ENCODE results near the gene ZCCHC24.

ZCCHC24 gene

DNA sequence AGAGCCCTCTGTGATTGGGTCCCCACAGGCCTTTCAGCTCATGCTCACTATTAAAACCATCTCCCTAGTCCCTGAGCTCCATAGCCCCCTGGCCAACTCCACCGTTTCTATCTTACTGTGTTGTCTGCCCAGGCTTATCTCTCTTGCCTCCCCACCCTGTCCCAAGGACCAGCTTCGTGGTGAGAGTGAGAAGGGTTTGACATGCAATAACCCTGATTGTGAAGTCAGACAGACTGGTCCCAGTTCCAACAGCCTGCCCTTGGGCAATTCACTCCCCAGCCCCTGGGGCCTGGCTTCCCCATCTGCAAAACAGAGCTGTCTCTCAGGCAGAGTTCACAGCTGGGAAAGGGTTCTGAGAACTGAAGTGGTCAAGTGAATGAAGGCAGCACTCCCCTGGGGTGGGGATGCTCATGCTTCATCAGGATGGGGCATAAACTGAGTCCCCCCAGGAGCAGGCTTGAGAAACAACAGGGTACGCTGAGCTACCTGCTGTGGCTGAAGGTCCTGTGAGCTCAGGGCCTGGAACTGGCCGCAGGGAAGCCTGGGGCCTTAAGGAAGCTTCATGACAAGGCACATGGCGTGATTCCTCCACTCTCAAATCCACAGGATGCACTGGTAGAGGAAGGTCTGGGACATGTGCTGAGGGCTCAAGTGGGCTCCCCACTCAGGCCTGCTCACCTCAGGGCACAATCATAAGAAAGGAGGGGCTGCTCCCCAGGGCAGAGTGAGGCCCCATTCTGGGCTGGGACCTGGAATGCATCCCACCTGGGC lies 100.0 kb downstream of the ZCCHC24 start:
- H3K27me3 ChIP-seq: no peaks in the 10 kb centered on the region
- no peak overlapping the region for H3K27ac ChIP-seq
- DNase-seq: peak in 1 of 2 donors; percentile 60
- no peak overlapping the region for H3K4me3 ChIP-seq
- H3K4me1 ChIP-seq: peaks cover 0 to 25% (median 17%) of the 10 kb centered on the region in 4 donors
- intact Hi-C loops (cut with DNase I; ENCODE audit: low total_unique reads): no loop called here
- H3K9me3 ChIP-seq: no peaks in the 10 kb centered on the region
- peaks cover 0 to 13% (median 11%) of the 10 kb centered on the region in 3 donors for H3K36me3 ChIP-seq
- TF ChIP-seq, protein P1, sequence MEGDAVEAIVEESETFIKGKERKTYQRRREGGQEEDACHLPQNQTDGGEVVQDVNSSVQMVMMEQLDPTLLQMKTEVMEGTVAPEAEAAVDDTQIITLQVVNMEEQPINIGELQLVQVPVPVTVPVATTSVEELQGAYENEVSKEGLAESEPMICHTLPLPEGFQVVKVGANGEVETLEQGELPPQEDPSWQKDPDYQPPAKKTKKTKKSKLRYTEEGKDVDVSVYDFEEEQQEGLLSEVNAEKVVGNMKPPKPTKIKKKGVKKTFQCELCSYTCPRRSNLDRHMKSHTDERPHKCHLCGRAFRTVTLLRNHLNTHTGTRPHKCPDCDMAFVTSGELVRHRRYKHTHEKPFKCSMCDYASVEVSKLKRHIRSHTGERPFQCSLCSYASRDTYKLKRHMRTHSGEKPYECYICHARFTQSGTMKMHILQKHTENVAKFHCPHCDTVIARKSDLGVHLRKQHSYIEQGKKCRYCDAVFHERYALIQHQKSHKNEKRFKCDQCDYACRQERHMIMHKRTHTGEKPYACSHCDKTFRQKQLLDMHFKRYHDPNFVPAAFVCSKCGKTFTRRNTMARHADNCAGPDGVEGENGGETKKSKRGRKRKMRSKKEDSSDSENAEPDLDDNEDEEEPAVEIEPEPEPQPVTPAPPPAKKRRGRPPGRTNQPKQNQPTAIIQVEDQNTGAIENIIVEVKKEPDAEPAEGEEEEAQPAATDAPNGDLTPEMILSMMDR (IDR thresholded peaks at IDR 0.05): no peak

DNA sequence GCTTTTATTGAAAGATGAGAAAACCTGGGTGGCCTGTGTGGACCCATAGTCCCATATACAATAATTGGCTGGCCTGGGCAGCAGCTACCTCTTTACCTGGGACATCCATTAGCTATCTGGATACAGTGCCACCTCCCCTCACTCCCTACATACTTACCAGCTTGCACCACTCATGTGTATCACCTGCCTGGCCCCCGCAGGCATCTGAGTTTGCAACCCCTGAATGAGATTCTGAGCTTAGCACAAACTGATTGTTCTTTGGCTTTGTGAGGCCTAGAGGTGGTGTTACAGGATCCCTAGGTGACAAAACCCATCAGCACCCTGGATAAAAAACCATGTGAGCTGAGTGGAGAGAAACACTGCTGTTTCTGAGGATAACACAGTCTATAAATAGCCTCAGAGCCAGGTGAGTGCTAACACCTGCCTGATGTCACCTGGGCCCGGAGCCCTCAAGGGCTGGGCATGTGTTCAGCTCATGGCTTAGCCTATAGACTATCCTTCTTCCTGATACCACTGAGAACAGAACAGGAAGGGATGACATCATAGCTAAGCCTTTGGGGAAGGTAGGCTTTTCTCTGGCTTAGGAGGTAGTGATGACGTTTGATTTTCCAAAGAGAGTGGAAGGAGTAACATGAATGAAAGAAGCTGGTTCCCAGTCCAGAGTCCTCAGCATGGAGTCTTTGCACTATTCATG lies 100.8 kb downstream of the ZCCHC24 start:
- H3K36me3 ChIP-seq: peaks cover 0 to 5% (median 4%) of the 10 kb centered on the region in 3 donors
- H3K9me3 ChIP-seq: no peaks in the 10 kb centered on the region
- no peak overlapping the region for H3K27ac ChIP-seq
- intact Hi-C loops (cut with DNase I; ENCODE audit: low total_unique reads): no loop called here
- no peaks in the 10 kb centered on the region for H3K27me3 ChIP-seq
- TF ChIP-seq, protein P1 (IDR thresholded peaks at IDR 0.05): no peak
- H3K4me1 ChIP-seq: peaks cover 0 to 25% (median 17%) of the 10 kb centered on the region in 4 donors
- H3K4me3 ChIP-seq: no peak overlapping the region
- no peak for DNase-seq

DNA sequence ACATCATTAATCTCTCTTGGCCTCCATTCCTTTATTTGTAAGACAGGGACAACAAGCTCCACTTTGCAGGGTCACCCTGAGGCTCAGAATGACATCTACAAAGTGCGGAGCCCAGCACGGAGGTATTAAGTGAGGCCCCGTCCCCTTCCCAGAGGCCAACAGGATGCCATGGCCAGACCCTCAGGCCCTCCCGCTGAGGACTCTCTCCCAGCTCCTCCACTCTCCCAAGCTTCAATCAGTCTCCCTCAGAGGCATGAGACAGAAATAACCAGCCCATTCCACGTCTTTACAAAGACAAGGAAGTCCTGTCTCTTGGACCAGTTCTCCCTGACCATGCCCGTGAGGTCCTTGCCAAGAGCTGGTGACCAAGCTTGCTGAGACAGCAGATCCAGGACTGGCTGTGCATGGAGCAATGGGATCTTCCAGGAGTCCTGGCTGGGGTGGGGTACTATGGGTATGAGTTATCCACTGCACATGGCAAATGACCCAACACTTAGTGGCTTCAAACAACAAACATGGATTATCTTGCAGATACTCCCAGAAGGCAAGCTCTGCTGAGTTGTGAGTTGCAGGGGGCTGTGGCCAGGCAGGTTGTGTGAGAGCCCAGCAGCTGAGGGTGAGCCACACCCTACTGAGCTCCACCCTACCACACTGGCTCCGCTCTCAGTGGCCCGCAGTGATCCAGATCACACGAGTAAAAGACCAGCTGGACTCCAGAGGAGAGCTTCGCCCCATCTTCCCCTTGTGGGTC lies 102.4 kb downstream of the ZCCHC24 start:
- DNase-seq: peak in 1 of 2 donors; percentile 59
- intact Hi-C loops (cut with DNase I; ENCODE audit: low total_unique reads): no loop called here
- peaks cover 0 to 13% (median 8%) of the 10 kb centered on the region in 4 donors for H3K4me1 ChIP-seq
- H3K27me3 ChIP-seq: no peaks in the 10 kb centered on the region
- TF ChIP-seq, protein P1 (IDR thresholded peaks at IDR 0.05): no peak
- H3K27ac ChIP-seq: no peak overlapping the region
- H3K9me3 ChIP-seq: no peaks in the 10 kb centered on the region
- H3K4me3 ChIP-seq: no peak overlapping the region
- no peaks in the 10 kb centered on the region for H3K36me3 ChIP-seq

DNA sequence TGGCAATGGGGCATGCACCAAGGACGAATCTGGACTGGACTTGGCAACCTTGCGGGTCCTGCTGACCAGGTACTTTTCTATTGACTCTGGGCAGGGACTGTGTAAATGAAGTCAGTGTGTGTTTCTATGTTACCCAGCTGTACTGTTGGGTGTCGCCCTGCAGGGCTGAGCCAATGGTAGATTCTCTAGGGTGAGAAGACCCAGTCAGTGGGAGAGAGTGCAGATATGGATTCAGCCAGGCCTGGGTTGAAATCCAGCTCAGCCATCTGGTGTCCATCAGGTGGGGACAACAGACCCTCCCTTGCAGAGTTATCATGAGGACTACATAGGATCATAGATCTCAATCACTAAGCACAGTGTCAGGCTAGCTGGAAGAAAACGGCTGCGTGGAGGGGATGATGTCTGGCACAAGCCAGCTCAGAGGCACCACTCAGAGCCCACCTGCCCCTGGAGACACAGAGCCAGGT lies 103.1 kb downstream of the ZCCHC24 start:
- TF ChIP-seq, protein P1 (IDR thresholded peaks at IDR 0.05): no peak
- Histone ChIP-seq H3K36me3 (no peaks in the 10 kb centered on the region), H3K27ac (no peak overlapping the region), H3K27me3 (no peaks in the 10 kb centered on the region), H3K9me3 (no peaks in the 10 kb centered on the region), H3K4me1 (peaks cover 0 to 7% (median 3%) of the 10 kb centered on the region in 4 donors), H3K4me3 (no peak overlapping the region)
- intact Hi-C loops (cut with DNase I; ENCODE audit: low total_unique reads): no loop called here
- DNase-seq: no peak

DNA sequence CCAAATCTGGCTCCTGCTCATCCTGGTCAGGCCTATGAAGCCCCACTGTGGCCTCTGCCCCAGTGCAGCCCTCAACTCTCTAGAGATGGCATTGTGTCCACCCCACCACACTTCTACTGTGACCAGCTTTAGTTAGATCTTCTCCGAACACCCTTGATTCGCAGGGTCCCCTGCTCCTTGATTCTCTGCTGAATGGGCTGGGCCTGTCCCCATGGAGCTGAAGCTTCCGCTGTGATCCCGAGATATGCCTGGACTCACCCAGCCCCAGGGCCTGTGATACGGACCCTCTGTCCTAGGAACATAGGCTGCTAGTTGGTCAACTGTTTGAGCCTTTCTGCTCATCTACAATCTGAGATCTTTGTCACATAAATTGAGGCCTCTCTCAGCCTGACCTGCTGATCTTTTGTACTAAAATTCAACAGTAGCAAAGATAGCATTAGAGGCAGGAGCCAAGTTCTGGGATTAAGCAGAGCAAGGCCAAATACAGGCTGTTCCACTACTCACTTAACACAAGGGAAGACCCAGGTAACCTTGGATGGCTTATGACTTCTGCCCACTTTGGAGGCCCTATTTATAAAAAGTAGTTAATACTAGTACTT lies 104.7 kb downstream of the ZCCHC24 start:
- no peaks in the 10 kb centered on the region for H3K27me3 ChIP-seq
- peaks cover 0 to 4% (median 3%) of the 10 kb centered on the region in 4 donors for H3K4me1 ChIP-seq
- no peak for DNase-seq
- no peaks in the 10 kb centered on the region for H3K9me3 ChIP-seq
- no peak overlapping the region for H3K4me3 ChIP-seq
- intact Hi-C loops (cut with DNase I; ENCODE audit: low total_unique reads): no loop called here
- TF ChIP-seq, protein P1 (IDR thresholded peaks at IDR 0.05): no peak
- H3K27ac ChIP-seq: no peak overlapping the region
- H3K36me3 ChIP-seq: no peaks in the 10 kb centered on the region
